Activated naive CD4-positive, alpha-beta T cell treated with anti-CD3 and anti-CD28 coated beads, Interleukin-2, amount 50 U/mL, for 24 hours (primary cell): ENCODE measurements around the gene PPP2R5C.

Experiments used
- H3K27ac Mint-ChIP-seq: one replicate; pipeline ENCODE4 v1.8.0; 2021; ENCODE audit warnings: mild to moderate bottlenecking, mixed read lengths
- H3K27me3 Mint-ChIP-seq: one replicate; pipeline ENCODE4 v1.8.0; 2021; ENCODE audit warnings: mixed read lengths
- H3K36me3 Mint-ChIP-seq: one replicate; pipeline ENCODE4 v1.8.0; 2021; ENCODE audit warnings: mixed read lengths
- H3K4me1 Mint-ChIP-seq: one replicate; pipeline ENCODE4 v1.8.0; 2021; ENCODE audit warnings: mixed read lengths
- H3K4me3 Mint-ChIP-seq: one replicate; pipeline ENCODE4 v1.8.0; 2021; ENCODE audit warnings: mild to moderate bottlenecking, mixed read lengths
- H3K9me3 Mint-ChIP-seq: one replicate; pipeline ENCODE4 v1.8.0; 2021; ENCODE audit warnings: mixed read lengths

PPP2R5C gene

GRCh38 chr14:101859538-101859902 is 98.0 kb downstream of the PPP2R5C start:
- no peak overlapping the region for H3K4me3 Mint-ChIP-seq
- H3K27me3 Mint-ChIP-seq, result no peaks in the 10 kb centered on the region
- H3K27ac Mint-ChIP-seq, result peak overlapping the region; percentile 97
- H3K4me1 Mint-ChIP-seq, result peaks cover 74% of the 10 kb centered on the region
- peaks cover 20% of the 10 kb centered on the region for H3K36me3 Mint-ChIP-seq
- no peaks in the 10 kb centered on the region for H3K9me3 Mint-ChIP-seq

- H3K9me3 Mint-ChIP-seq, result no peaks in the 10 kb centered on the region
- peaks cover 75% of the 10 kb centered on the region for H3K4me1 Mint-ChIP-seq
- H3K27ac Mint-ChIP-seq, result peak overlapping the region; percentile 97
- H3K4me3 Mint-ChIP-seq, result no peak overlapping the region
- peaks cover 20% of the 10 kb centered on the region for H3K36me3 Mint-ChIP-seq
- H3K27me3 Mint-ChIP-seq, result no peaks in the 10 kb centered on the region
These were observed 98.4 kb downstream of the PPP2R5C start for GRCh38 chr14:101859958-101860357.

GRCh38 chr14:101861464-101861863 is 100.0 kb downstream of the PPP2R5C start:
- peaks cover 19% of the 10 kb centered on the region for H3K36me3 Mint-ChIP-seq
- peaks cover 70% of the 10 kb centered on the region for H3K4me1 Mint-ChIP-seq
- no peaks in the 10 kb centered on the region for H3K9me3 Mint-ChIP-seq
- no peak overlapping the region for H3K4me3 Mint-ChIP-seq
- H3K27me3 Mint-ChIP-seq, result no peaks in the 10 kb centered on the region
- H3K27ac Mint-ChIP-seq, result peak overlapping the region; percentile 35

- peaks cover 15% of the 10 kb centered on the region for H3K36me3 Mint-ChIP-seq
- H3K27ac Mint-ChIP-seq, result peak overlapping the region; percentile 68
- H3K4me1 Mint-ChIP-seq, result peaks cover 65% of the 10 kb centered on the region
- H3K27me3 Mint-ChIP-seq, result no peaks in the 10 kb centered on the region
- H3K9me3 Mint-ChIP-seq, result no peaks in the 10 kb centered on the region
- no peak overlapping the region for H3K4me3 Mint-ChIP-seq
These were observed 100.7 kb downstream of the PPP2R5C start for GRCh38 chr14:101862177-101862576.

- peaks cover 15% of the 10 kb centered on the region for H3K36me3 Mint-ChIP-seq
- H3K9me3 Mint-ChIP-seq, result no peaks in the 10 kb centered on the region
- H3K4me3 Mint-ChIP-seq, result no peak overlapping the region
- no peaks in the 10 kb centered on the region for H3K27me3 Mint-ChIP-seq
- H3K4me1 Mint-ChIP-seq, result peaks cover 61% of the 10 kb centered on the region
- no peak overlapping the region for H3K27ac Mint-ChIP-seq
These were observed 101.2 kb downstream of the PPP2R5C start for GRCh38 chr14:101862711-101863110.

- Mint-ChIP-seq H3K4me1 (peaks cover 62% of the 10 kb centered on the region), H3K9me3 (no peaks in the 10 kb centered on the region), H3K4me3 (no peak overlapping the region), H3K27ac (peak overlapping the region; percentile 76), H3K36me3 (peaks cover 10% of the 10 kb centered on the region), H3K27me3 (no peaks in the 10 kb centered on the region)
These were observed 103.8 kb downstream of the PPP2R5C start for GRCh38 chr14:101865288-101865687.

GRCh38 chr14:101867854-101868253 is 106.3 kb downstream of the PPP2R5C start:
- peaks cover 68% of the 10 kb centered on the region for H3K4me1 Mint-ChIP-seq
- peak overlapping the region; percentile 85 for H3K27ac Mint-ChIP-seq
- H3K4me3 Mint-ChIP-seq, result no peak overlapping the region
- H3K9me3 Mint-ChIP-seq, result no peaks in the 10 kb centered on the region
- peaks cover 12% of the 10 kb centered on the region for H3K36me3 Mint-ChIP-seq
- H3K27me3 Mint-ChIP-seq, result no peaks in the 10 kb centered on the region

GRCh38 chr14:101869217-101869616 is 107.7 kb downstream of the PPP2R5C start:
- Mint-ChIP-seq H3K27ac (peak overlapping the region; percentile 66), H3K27me3 (no peaks in the 10 kb centered on the region), H3K4me1 (peaks cover 80% of the 10 kb centered on the region), H3K36me3 (peaks cover 18% of the 10 kb centered on the region), H3K9me3 (no peaks in the 10 kb centered on the region), H3K4me3 (no peak overlapping the region)

- Mint-ChIP-seq H3K4me3 (no peak overlapping the region), H3K36me3 (peaks cover 15% of the 10 kb centered on the region), H3K4me1 (peaks cover 76% of the 10 kb centered on the region), H3K27ac (peak overlapping the region; percentile 88), H3K27me3 (no peaks in the 10 kb centered on the region), H3K9me3 (no peaks in the 10 kb centered on the region)
These were observed 108.9 kb downstream of the PPP2R5C start for GRCh38 chr14:101870273-101870939.

- H3K4me3 Mint-ChIP-seq, result no peak overlapping the region
- H3K27ac Mint-ChIP-seq, result peak overlapping the region; percentile 76
- H3K36me3 Mint-ChIP-seq, result peaks cover 15% of the 10 kb centered on the region
- H3K27me3 Mint-ChIP-seq, result no peaks in the 10 kb centered on the region
- no peaks in the 10 kb centered on the region for H3K9me3 Mint-ChIP-seq
- H3K4me1 Mint-ChIP-seq, result peaks cover 88% of the 10 kb centered on the region
These were observed 110.8 kb downstream of the PPP2R5C start for GRCh38 chr14:101872346-101872745.

GRCh38 chr14:101873076-101873825 is 111.7 kb downstream of the PPP2R5C start:
- H3K27me3 Mint-ChIP-seq, result no peaks in the 10 kb centered on the region
- peaks cover 13% of the 10 kb centered on the region for H3K36me3 Mint-ChIP-seq
- no peaks in the 10 kb centered on the region for H3K9me3 Mint-ChIP-seq
- H3K4me3 Mint-ChIP-seq, result no peak overlapping the region
- peak overlapping the region; percentile 88 for H3K27ac Mint-ChIP-seq
- peaks cover 91% of the 10 kb centered on the region for H3K4me1 Mint-ChIP-seq

- Mint-ChIP-seq H3K27me3 (no peaks in the 10 kb centered on the region), H3K36me3 (peaks cover 13% of the 10 kb centered on the region), H3K27ac (peak overlapping the region; percentile 88), H3K4me3 (peak overlapping the region; percentile 16), H3K4me1 (peaks cover 92% of the 10 kb centered on the region), H3K9me3 (no peaks in the 10 kb centered on the region)
These were observed 112.5 kb downstream of the PPP2R5C start for GRCh38 chr14:101873991-101874390.

GRCh38 chr14:101875041-101875726 is 113.7 kb downstream of the PPP2R5C start:
- H3K4me1 Mint-ChIP-seq, result peaks cover 92% of the 10 kb centered on the region
- peak overlapping the region; percentile 75 for H3K4me3 Mint-ChIP-seq
- no peaks in the 10 kb centered on the region for H3K9me3 Mint-ChIP-seq
- peaks cover 14% of the 10 kb centered on the region for H3K36me3 Mint-ChIP-seq
- H3K27ac Mint-ChIP-seq, result peak overlapping the region; percentile 94
- no peaks in the 10 kb centered on the region for H3K27me3 Mint-ChIP-seq

- peaks cover 88% of the 10 kb centered on the region for H3K4me1 Mint-ChIP-seq
- no peaks in the 10 kb centered on the region for H3K27me3 Mint-ChIP-seq
- peak overlapping the region; percentile 94 for H3K27ac Mint-ChIP-seq
- no peaks in the 10 kb centered on the region for H3K9me3 Mint-ChIP-seq
- H3K36me3 Mint-ChIP-seq, result peaks cover 13% of the 10 kb centered on the region
- peak overlapping the region; percentile 75 for H3K4me3 Mint-ChIP-seq
These were observed 114.4 kb downstream of the PPP2R5C start for GRCh38 chr14:101875727-101876554.

- Mint-ChIP-seq H3K27me3 (no peaks in the 10 kb centered on the region), H3K27ac (peak overlapping the region; percentile 94), H3K4me3 (peak overlapping the region; percentile 75), H3K4me1 (peaks cover 85% of the 10 kb centered on the region), H3K9me3 (no peaks in the 10 kb centered on the region), H3K36me3 (peaks cover 13% of the 10 kb centered on the region)
These were observed 115.0 kb downstream of the PPP2R5C start for GRCh38 chr14:101876555-101876938.
